Lung (tissue), 12 donors: ENCODE measurements around the gene XYLT2. TPM values are rescaled to one million over a fixed set of nuclear protein-coding genes. Genes with fewer than 3 reads are reported as not detected.

Experiments used
- ATAC-seq: fragments of 200-7000 bp; cut with Tn5 transposase; one replicate; pipeline ENCODE4 v1.9.1; 2020; ENCODE audit warnings: moderate number of reproducible peaks; ENCODE audit not compliant: insufficient read depth, low FRiP score
- DNase-seq, 3 donors: peaks; one replicate each; pipeline ENCODE4 v3.0.0-alpha.2; 2013 to 2017
- H3K27ac ChIP-seq, 2 donors: one replicate each; pipeline ENCODE4 v1.5.1; 2013; ENCODE audit warnings: mild to moderate bottlenecking in 2 of 2, moderate library complexity in 2 of 2, control low read depth in 1 of 2, inconsistent platforms in 1 of 2, low read depth in 1 of 2, low read length in 1 of 2
- H3K27me3 ChIP-seq, 3 donors: one replicate each; pipeline ENCODE4 v1.5.1; 2013; ENCODE audit warnings: low read length in 2 of 3; ENCODE audit not compliant: control insufficient read depth in 3 of 3, insufficient read depth in 3 of 3
- H3K36me3 ChIP-seq, 4 donors: one replicate each; pipeline ENCODE4 v1.5.1; 2013; ENCODE audit warnings: low read length in 4 of 4, mild to moderate bottlenecking in 1 of 4, moderate library complexity in 1 of 4; ENCODE audit not compliant: control insufficient read depth in 4 of 4, insufficient read depth in 4 of 4
- H3K4me1 ChIP-seq, 5 donors: one replicate each; pipeline ENCODE4 v1.5.1; 2013; ENCODE audit warnings: low read length in 5 of 5, mild to moderate bottlenecking in 2 of 5, moderate library complexity in 1 of 5; ENCODE audit not compliant: control insufficient read depth in 5 of 5, insufficient read depth in 5 of 5
- H3K4me3 ChIP-seq: one replicate; pipeline ENCODE4 v1.5.1; 2013; ENCODE audit warnings: mild to moderate bottlenecking, control low read depth, moderate library complexity
- H3K9ac ChIP-seq, 2 donors: one replicate each; pipeline ENCODE4 v1.5.1; 2013; ENCODE audit warnings: low read length in 2 of 2, control low read depth in 1 of 2; ENCODE audit not compliant: insufficient read depth in 1 of 2
- H3K9me3 ChIP-seq, 4 donors: one replicate each; pipeline ENCODE4 v1.5.1; 2013; ENCODE audit warnings: low read length in 3 of 4, mild to moderate bottlenecking in 1 of 4, moderate library complexity in 1 of 4; ENCODE audit not compliant: control insufficient read depth in 4 of 4, insufficient read depth in 3 of 4
- WGBS, 2 donors: extraction: QIAGEN DNeasy Blood & Tissue Kit; methylation state at CpG; one replicate each; pipeline ENCODE4 v1.1.7; 2013; 5-methylcytosine and 5-hydroxymethylcytosine counted together
- polyA plus RNA-seq, 2 donors: library from polyadenylated mRNA; stranded (reverse); fragments of 200-250 nt; gene quantifications; one replicate each; pipeline ENCODE4 v1.2.1, GENCODE V29; 2013
- total RNA-seq, 2 donors: library from RNA; depleted of rRNA in 1 of 2; stranded (reverse); fragments of >200 nt in 1 of 2; gene quantifications; one replicate each; pipeline ENCODE4 v1.2.1, GENCODE V29; 2014 to 2021
- TF ChIP-seq, protein P1 (sequence below): IDR thresholded peaks from 2 replicates; pipeline ENCODE4 v1.5.1; 2012; ENCODE audit warnings: mild to moderate bottlenecking; ENCODE audit errors: control extremely low read depth, extremely low read depth
- donor health status: control.
- donor health status: control.
- donor health status: Bipolar disorder and iron deficiency.
- donor health status: healthy.
- donor health status: DM: yes; HTN: yes; CAD: no.

XYLT2 gene
- total and polyA plus RNA-seq, 4 donors, result 9.6 to 28.5 (median 16.2) TPM

DNA sequence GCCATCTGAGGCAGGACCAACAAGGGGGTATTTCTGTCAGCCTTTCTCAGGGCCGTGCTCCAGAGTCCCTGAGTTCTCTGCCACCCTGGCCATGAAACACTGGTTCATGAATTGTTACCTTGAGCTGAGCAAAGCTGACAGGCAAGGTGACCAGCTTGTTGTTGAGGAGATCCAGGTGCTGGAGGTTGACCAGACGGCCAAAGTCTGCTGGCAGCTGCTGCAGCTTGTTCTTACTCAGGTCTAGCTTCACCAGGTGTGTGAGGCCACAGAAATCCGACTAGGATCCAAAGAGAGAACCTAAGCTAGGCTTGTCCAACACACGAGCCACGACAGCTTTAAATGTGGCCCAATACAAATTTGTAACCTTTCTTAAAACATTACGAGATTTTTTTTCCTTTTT lies 46.7 kb downstream of the XYLT2 start:
- no peaks in the 10 kb centered on the region for H3K9me3 ChIP-seq
- no peak overlapping the region for H3K9ac ChIP-seq
- H3K4me3 ChIP-seq, result no peak overlapping the region
- ATAC-seq (no peak), DNase-seq (no peak)
- 88 to 96% methylated on average over 6 of the region's 6 CpGs for whole genome bisulfite sequencing, 2 donors
- TF ChIP-seq, protein P1, sequence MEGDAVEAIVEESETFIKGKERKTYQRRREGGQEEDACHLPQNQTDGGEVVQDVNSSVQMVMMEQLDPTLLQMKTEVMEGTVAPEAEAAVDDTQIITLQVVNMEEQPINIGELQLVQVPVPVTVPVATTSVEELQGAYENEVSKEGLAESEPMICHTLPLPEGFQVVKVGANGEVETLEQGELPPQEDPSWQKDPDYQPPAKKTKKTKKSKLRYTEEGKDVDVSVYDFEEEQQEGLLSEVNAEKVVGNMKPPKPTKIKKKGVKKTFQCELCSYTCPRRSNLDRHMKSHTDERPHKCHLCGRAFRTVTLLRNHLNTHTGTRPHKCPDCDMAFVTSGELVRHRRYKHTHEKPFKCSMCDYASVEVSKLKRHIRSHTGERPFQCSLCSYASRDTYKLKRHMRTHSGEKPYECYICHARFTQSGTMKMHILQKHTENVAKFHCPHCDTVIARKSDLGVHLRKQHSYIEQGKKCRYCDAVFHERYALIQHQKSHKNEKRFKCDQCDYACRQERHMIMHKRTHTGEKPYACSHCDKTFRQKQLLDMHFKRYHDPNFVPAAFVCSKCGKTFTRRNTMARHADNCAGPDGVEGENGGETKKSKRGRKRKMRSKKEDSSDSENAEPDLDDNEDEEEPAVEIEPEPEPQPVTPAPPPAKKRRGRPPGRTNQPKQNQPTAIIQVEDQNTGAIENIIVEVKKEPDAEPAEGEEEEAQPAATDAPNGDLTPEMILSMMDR, result no peak
- peaks cover 0 to 20% (median 4%) of the 10 kb centered on the region in 5 donors for H3K4me1 ChIP-seq
- no peaks in the 10 kb centered on the region for H3K27me3 ChIP-seq
- peaks cover 27 to 58% (median 42%) of the 10 kb centered on the region in 4 donors for H3K36me3 ChIP-seq
- no peak overlapping the region for H3K27ac ChIP-seq

DNA sequence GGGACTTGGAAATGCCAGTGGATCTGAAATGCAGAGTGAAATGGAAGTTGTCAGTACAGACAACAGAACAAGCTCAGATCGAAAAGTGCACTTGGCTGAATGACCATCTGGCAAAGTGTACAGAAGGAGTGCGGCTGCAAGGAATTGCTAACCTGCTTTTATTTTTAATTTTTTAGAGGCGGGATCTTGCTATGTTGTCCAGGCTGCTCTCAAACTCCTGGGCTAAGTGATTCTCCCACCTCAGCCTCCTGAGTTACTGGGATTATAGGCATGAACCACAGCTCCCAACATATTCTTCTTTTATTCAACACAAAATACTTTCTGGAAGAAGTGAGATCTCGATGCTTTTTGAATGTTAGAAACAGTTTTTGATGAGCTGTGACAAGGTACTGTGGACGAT lies 47.8 kb downstream of the XYLT2 start:
- 94 to 97% methylated on average over 5 of the region's 5 CpGs for WGBS, 2 donors
- TF ChIP-seq, protein P1, result no peak
- H3K27ac ChIP-seq, result no peak overlapping the region
- no peak for DNase-seq
- peaks cover 0 to 21% (median 6%) of the 10 kb centered on the region in 5 donors for H3K4me1 ChIP-seq
- H3K9ac ChIP-seq, result no peak overlapping the region
- H3K27me3 ChIP-seq, result no peaks in the 10 kb centered on the region
- no peak for ATAC-seq
- H3K4me3 ChIP-seq, result no peak overlapping the region
- no peaks in the 10 kb centered on the region for H3K9me3 ChIP-seq
- H3K36me3 ChIP-seq, result peaks cover 20 to 48% (median 38%) of the 10 kb centered on the region in 4 donors

DNA sequence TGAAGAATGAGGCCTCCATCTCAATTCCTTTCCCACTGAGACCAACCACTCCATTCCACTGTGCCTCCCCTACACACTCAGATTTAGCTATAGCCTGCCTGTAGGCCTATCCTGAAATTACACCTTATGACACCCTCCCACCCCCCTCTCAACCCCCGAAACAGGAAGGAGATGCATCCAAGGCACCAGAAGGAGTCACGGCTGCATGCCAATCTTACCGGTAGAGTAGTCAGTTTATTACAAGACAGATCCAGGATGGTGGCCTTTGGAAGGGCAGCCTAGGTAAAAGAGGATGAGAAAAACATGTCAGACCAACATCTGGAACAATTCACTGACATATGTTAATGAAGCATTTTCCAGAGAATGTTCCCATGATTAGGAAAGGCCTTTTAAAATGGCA lies 48.8 kb downstream of the XYLT2 start:
- TF ChIP-seq, protein P1, result no peak
- no peaks in the 10 kb centered on the region for H3K27me3 ChIP-seq
- DNase-seq (no peak), ATAC-seq (no peak)
- no peak overlapping the region for H3K27ac ChIP-seq
- no peaks in the 10 kb centered on the region for H3K9me3 ChIP-seq
- H3K4me1 ChIP-seq, result peaks cover 0 to 21% (median 6%) of the 10 kb centered on the region in 5 donors
- no peak overlapping the region for H3K9ac ChIP-seq
- 12 to 17% methylated on average over 3 of the region's 3 CpGs for WGBS, 2 donors
- H3K36me3 ChIP-seq, result peaks cover 20 to 42% (median 33%) of the 10 kb centered on the region in 4 donors
- H3K4me3 ChIP-seq, result no peak overlapping the region
